Caki2 (cell line): ENCODE measurements around the gene RAB6B. TPM values are rescaled to one million over a fixed set of nuclear protein-coding genes. Genes with fewer than 3 reads are reported as not detected.

ENCODE experiments used
- DNase-seq: peaks from one replicate; pipeline ENCODE4 v3.0.0-alpha.2; 2015; ENCODE audit warnings: low read depth
- in situ Hi-C: cut with HindIII; loops from 2 replicates; pipeline ENCODE4 v1.10.0; 2016; ENCODE audit warnings: low sequenced_read_pairs, low pct_unique_long_range_greater_than_20kb, mixed read lengths
- total RNA-seq: library from RNA; depleted of rRNA; stranded (reverse); fragments of >200 nt; shearing (Covaris generic); gene quantifications from 2 replicates; pipeline ENCODE4 v1.2.3, GENCODE V29; 2014; ENCODE audit warnings: low replicate concordance

RAB6B gene
- total RNA-seq, 1 experiment from 2014 or later = 0.07 TPM

- in situ Hi-C loops = no loop called here
- no peak for DNase-seq
These were observed 61.6 kb downstream of the RAB6B start for GRCh38 chr3:133833880-133834620.

- in situ Hi-C loops = no loop called here
These were observed 62.4 kb downstream of the RAB6B start for GRCh38 chr3:133833267-133833666.

GRCh38 chr3:133832802-133833144 is 62.9 kb downstream of the RAB6B start:
- in situ Hi-C loops = no loop called here
- DNase-seq = no peak

More at GRCh38 chr3:133833267-133833666, 62.4 kb downstream of the RAB6B start:
- no peak for DNase-seq

GRCh38 chr3:133831966-133832801 is 63.5 kb downstream of the RAB6B start:
- no peak for DNase-seq
- in situ Hi-C loops = no loop called here

- no peak for DNase-seq
- in situ Hi-C loops = no loop called here
These were observed 65.6 kb downstream of the RAB6B start for GRCh38 chr3:133830071-133830470.

- in situ Hi-C loops = no loop called here
- no peak for DNase-seq
These were observed 66.4 kb downstream of the RAB6B start for GRCh38 chr3:133829310-133829707.

GRCh38 chr3:133828576-133829309 is 66.9 kb downstream of the RAB6B start:
- DNase-seq = no peak

GRCh38 chr3:133827684-133828083 is 68.0 kb downstream of the RAB6B start:
- DNase-seq = no peak
- in situ Hi-C loops = no loop called here

More at GRCh38 chr3:133828576-133829309, 66.9 kb downstream of the RAB6B start:
- in situ Hi-C loops = no loop called here

- no peak for DNase-seq
- in situ Hi-C loops = no loop called here
These were observed 68.5 kb downstream of the RAB6B start for GRCh38 chr3:133827136-133827535.

GRCh38 chr3:133825969-133826727 is 69.5 kb downstream of the RAB6B start:
- DNase-seq = no peak
- in situ Hi-C loops = no loop called here

GRCh38 chr3:133824961-133825485 is 70.7 kb downstream of the RAB6B start:
- in situ Hi-C loops = no loop called here
- no peak for DNase-seq

GRCh38 chr3:133821767-133822638 is 73.7 kb downstream of the RAB6B start:
- DNase-seq = peak; percentile 71
- in situ Hi-C loops = no loop called here

- in situ Hi-C loops = no loop called here
- peak; percentile 54 for DNase-seq
These were observed 74.6 kb downstream of the RAB6B start for GRCh38 chr3:133820889-133821675.

- in situ Hi-C loops = no loop called here
These were observed 75.6 kb downstream of the RAB6B start for GRCh38 chr3:133820129-133820528.

GRCh38 chr3:133815386-133815785 is 80.3 kb downstream of the RAB6B start:
- in situ Hi-C loops = no loop called here
- DNase-seq = no peak

More at GRCh38 chr3:133820129-133820528, 75.6 kb downstream of the RAB6B start:
- DNase-seq = no peak

GRCh38 chr3:133812872-133813271 is 82.8 kb downstream of the RAB6B start:
- DNase-seq = no peak
- in situ Hi-C loops = no loop called here
